MCF 10A (cell line): ENCODE results near the gene ST3GAL3. TPM values are rescaled to one million over a fixed set of nuclear protein-coding genes. Genes with fewer than 3 reads are reported as not detected.
A peak's percentile ranks its signal among the peaks of the same experiment; 100 is the strongest.

ENCODE experiments used
- BruUV-seq: library from RNA; stranded (reverse); fragments of 400-500 nt; replicated peaks from 2 replicates; lab custom pipeline; 2021; lab: Mats Ljungman, UMichigan
- CTCF ChIA-PET: fragments of 300-600 bp; sonication (Branson Sonifier 250); formaldehyde crosslinking; extraction: SDS; loops from one replicate; lab custom pipeline; 2021; ENCODE audit warnings: antibody characterized with exemption, inconsistent platforms; lab: Yijun Ruan, JAX
- POLR2A ChIA-PET: fragments of 300-600, 350-650 bp; sonication (Branson Sonifier 250); formaldehyde crosslinking; extraction: SDS; loops from one replicate; lab custom pipeline; 2020; ENCODE audit warnings: antibody characterized with exemption, inconsistent platforms; lab: Yijun Ruan, JAX
- DNase-seq: peaks from one replicate; pipeline ENCODE4 v3.0.0-alpha.2; 2018; ENCODE audit not compliant: unreplicated experiment
- H3K27ac Mint-ChIP-seq: one replicate; pipeline ENCODE4 v1.8.0; 2022; ENCODE audit warnings: mild to moderate bottlenecking, low read depth, mixed read lengths; ENCODE audit not compliant: unreplicated experiment
- H3K27me3 Mint-ChIP-seq: one replicate; pipeline ENCODE4 v1.8.0; 2022; ENCODE audit warnings: mixed read lengths; ENCODE audit not compliant: insufficient read depth, unreplicated experiment
- H3K36me3 Mint-ChIP-seq: one replicate; pipeline ENCODE4 v1.8.0; 2022; ENCODE audit warnings: mild to moderate bottlenecking, moderate library complexity, mixed read lengths; ENCODE audit not compliant: insufficient read depth, unreplicated experiment
- H3K4me1 Mint-ChIP-seq: one replicate; pipeline ENCODE4 v1.8.0; 2022; ENCODE audit warnings: mixed read lengths; ENCODE audit not compliant: insufficient read depth, unreplicated experiment
- H3K4me3 Mint-ChIP-seq: one replicate; pipeline ENCODE4 v1.8.0; 2022; ENCODE audit warnings: mild to moderate bottlenecking, moderate library complexity, mixed read lengths; ENCODE audit not compliant: unreplicated experiment
- H3K9me3 Mint-ChIP-seq: one replicate; pipeline ENCODE4 v1.8.0; 2022; ENCODE audit warnings: mixed read lengths; ENCODE audit not compliant: unreplicated experiment
- intact Hi-C: fragments of 100-400 bp; cut with micrococcal nuclease; formaldehyde crosslinking; loops from 2 replicates; pipeline ENCODE4 v1.14.1; 2022
- total RNA-seq: library from RNA; stranded (reverse); gene quantifications from 2 replicates; pipeline ENCODE4 v1.2.3, GENCODE V29; 2022
- TF ChIP-seq, protein P1 (sequence below): fragments of 200-600 bp; IDR thresholded peaks from one replicate; pipeline ENCODE4 v1.8.0; 2022; ENCODE audit warnings: antibody characterized with exemption, mild to moderate bottlenecking; ENCODE audit not compliant: unreplicated experiment

ST3GAL3 gene
- total RNA-seq, 1 experiment from 2014 or later, result 24.2 TPM

DNA sequence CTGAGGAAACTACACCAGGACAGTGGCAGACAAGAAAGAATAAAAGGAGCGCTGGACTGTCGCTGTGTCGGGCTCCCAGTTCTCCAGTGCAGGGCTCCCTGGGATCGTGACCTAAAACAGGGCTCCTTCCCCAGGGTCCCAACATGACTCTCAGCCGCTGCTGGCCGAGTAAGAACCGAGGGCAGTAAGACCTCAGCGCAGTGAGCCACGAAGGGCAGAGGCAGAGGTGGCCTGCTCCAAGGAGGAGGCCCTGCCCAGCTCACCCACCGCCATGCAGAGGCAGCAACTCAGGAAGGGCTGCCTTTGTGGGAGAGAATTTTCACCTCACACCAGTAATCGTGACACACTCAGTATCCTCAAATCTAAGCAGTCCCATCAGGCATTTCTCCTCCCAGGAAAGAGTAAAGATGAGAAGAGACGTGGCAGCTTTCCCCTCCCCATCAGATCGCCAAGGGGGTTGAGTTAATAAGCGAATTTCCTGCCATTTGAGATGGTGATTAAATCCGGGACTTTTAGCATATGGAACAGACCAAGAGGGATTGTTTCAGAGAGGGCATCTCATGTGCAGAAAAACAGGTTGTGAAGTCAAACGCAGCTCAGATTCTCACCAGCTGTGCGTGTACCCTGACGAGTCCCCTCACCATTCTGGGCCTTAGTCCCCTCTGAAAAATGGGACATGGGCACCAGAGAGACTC lies 206.5 kb downstream of the ST3GAL3 start:
- no peaks in the 10 kb centered on the region for H3K36me3 Mint-ChIP-seq

DNA sequence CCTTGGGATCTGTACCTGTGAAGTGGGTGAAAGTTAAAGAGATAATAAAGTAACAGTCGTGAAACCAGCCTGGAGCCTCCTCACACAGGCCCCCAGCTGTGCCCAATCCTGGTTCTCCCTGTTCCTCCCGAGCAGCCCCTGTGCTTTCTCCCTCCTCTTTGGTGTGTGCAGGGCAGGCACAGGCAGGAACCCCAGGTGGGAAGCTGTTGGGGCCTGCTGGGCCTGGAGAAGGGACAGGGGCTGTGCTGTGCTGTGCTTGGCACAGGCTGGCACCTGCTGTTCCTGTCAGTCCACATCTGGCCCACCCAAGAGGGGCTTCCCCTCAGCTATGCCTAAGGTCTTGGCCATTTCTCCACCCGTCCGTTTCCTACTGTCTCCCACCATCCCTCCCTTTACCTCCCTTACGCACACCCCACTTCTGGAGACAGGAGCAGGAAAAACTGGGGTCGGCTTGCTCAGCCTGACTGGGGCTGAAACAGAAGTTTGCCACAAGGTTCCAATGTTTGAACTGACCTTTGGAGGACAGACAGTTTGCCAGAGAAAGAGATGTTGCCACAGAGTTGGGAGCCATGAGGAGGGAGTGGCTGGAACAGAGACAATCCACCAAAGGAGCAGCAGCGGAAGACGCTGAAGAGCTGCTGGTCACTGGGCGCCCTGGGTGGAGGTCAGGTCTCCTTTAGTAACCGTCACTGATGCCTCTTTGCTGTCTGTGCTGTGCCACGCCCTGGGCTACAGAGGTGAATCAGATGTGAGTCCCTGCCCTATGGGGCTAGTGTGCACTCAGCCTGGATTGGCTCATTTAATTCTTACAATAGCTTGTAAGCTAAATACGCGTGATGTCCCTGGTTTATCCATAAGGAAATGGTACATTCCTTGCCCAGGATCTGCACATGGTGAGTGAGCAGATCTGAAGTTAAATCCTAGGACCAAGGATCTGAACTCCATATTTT lies 207.5 kb downstream of the ST3GAL3 start:
- no peaks in the 10 kb centered on the region for H3K9me3 Mint-ChIP-seq
- BruUV-seq, result no TSS peak
- ChIA-PET CTCF (interaction anchor here (1.8 to 5.1 kb wide), 3 partner anchors 16 to 150 kb away, joined by 6 to 39 read pairs (median 34); partner anchors contain the start of gene ARTN), POLR2A (interaction anchor here (0.5 to 1.2 kb wide), 8 partner anchors 13 to 556 kb away, joined by 3 to 5 read pairs (median 3); partner anchors contain the start of gene CDC20)
- intact Hi-C loops, result no loop called here
- TF ChIP-seq, protein P1, sequence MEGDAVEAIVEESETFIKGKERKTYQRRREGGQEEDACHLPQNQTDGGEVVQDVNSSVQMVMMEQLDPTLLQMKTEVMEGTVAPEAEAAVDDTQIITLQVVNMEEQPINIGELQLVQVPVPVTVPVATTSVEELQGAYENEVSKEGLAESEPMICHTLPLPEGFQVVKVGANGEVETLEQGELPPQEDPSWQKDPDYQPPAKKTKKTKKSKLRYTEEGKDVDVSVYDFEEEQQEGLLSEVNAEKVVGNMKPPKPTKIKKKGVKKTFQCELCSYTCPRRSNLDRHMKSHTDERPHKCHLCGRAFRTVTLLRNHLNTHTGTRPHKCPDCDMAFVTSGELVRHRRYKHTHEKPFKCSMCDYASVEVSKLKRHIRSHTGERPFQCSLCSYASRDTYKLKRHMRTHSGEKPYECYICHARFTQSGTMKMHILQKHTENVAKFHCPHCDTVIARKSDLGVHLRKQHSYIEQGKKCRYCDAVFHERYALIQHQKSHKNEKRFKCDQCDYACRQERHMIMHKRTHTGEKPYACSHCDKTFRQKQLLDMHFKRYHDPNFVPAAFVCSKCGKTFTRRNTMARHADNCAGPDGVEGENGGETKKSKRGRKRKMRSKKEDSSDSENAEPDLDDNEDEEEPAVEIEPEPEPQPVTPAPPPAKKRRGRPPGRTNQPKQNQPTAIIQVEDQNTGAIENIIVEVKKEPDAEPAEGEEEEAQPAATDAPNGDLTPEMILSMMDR, result no peak
- peaks cover 24% of the 10 kb centered on the region for H3K4me1 Mint-ChIP-seq
- H3K4me3 Mint-ChIP-seq, result no peak overlapping the region
- no peaks in the 10 kb centered on the region for H3K27me3 Mint-ChIP-seq
- no peaks in the 10 kb centered on the region for H3K36me3 Mint-ChIP-seq
- H3K27ac Mint-ChIP-seq, result no peak overlapping the region
- DNase-seq, result peak; percentile 48

More for the DNA sequence above, 206.5 kb downstream of the ST3GAL3 start:
- POLR2A ChIA-PET, result interaction anchor here (0.6 to 2.1 kb wide), 7 partner anchors 14 to 1380 kb away, joined by 3 to 13 read pairs (median 3); partner anchors contain the start of genes ATP6V0B and KDM4A
- Mint-ChIP-seq H3K27ac (peak overlapping the region; percentile 68), H3K4me3 (no peak overlapping the region), H3K4me1 (peaks cover 24% of the 10 kb centered on the region), H3K9me3 (no peaks in the 10 kb centered on the region), H3K27me3 (no peaks in the 10 kb centered on the region)
- DNase-seq, result no peak
- intact Hi-C loops, result no loop called here
- CTCF ChIA-PET, result interaction anchor here (0.6 to 5.1 kb wide), 6 partner anchors 8 to 149 kb away, joined by 3 to 39 read pairs (median 4); partner anchors contain the start of gene ARTN
- TF ChIP-seq, protein P1, result no peak
- no TSS peak for BruUV-seq

DNA sequence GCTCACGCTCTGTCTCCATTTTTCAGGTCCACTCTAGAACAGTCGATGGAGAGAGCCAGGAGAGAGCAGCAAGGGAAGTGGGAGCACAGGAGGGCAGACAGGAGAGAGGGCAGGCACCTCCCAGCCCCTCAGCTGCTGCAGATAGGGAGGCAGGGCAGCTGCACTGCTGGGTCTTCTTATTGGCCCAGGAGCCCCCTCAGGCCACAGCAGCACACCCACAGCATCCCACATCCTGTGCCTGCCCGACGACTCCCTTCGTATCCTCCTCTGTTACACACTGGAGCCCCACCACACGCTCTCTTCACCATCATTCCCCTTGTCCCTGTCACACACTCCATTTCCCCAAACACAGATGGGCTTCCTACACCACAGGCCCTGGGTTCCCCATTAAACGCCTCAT lies 212.6 kb downstream of the ST3GAL3 start:
- POLR2A ChIA-PET, result interaction anchor here (1.2 kb wide), 1 partner anchor 9 kb away, joined by 4 read pairs; no protein-coding TSS in a partner anchor
- Mint-ChIP-seq H3K27ac (no peak overlapping the region), H3K27me3 (no peaks in the 10 kb centered on the region), H3K36me3 (no peaks in the 10 kb centered on the region), H3K9me3 (no peaks in the 10 kb centered on the region), H3K4me3 (no peak overlapping the region), H3K4me1 (peaks cover 21% of the 10 kb centered on the region)
- TF ChIP-seq, protein P1, result no peak
- no TSS peak for BruUV-seq
- CTCF ChIA-PET, result interaction anchor here (1.9 kb wide), 1 partner anchor 15 kb away, joined by 9 read pairs; no protein-coding TSS in a partner anchor
- intact Hi-C loops, result no loop called here
- DNase-seq, result no peak
